Measurements from ENCODE around the gene KIAA1549. TPM values are rescaled to one million over a fixed set of nuclear protein-coding genes. Genes with fewer than 3 reads are reported as not detected.

KIAA1549 gene
- total RNA-seq, 1 experiment from 2014 or later = 19.9 TPM

DNA sequence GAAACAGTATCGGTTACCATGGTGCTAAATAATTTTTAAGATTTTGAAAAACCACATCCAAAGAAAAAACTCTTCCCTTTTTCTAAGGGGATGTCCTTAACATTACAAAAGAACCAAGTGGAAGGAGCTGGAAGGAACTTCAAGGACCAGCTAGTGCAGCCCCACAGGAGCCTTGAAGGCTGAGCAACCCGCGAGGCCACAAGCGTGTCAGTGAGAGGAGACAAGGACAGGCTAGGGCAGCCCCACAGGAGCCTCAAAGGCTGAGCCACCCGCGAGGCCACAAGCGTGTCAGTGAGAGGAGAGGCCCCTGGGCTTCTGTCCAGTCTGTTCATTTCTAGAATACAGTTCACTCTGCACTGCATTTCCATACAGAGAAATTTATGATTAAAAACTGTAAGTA is 103.1 kb downstream of the KIAA1549 start:
- Histone ChIP-seq H3K9me3 (no peaks in the 10 kb centered on the region), H3K4me1 (0 out of 2 replicates have a peak, but pooled peaks cover 1% of the 10 kb centered on the region), H3K4me3 (ENCODE audit: low read depth, low read length) (no peak overlapping the region), H3K36me3 (ENCODE audit: control insufficient read depth, insufficient read depth, low read length) (no peaks in the 10 kb centered on the region), H3K27me3 (replicated peaks; ENCODE audit: control insufficient read depth, insufficient read depth, low read length) (no peaks in the 10 kb centered on the region)
- peaks cover 19% of the 10 kb centered on the region for H3K36me3 Mint-ChIP-seq (ENCODE audit: insufficient read depth, unreplicated experiment)
- H3K9me3 Mint-ChIP-seq (ENCODE audit: unreplicated experiment) = no peaks in the 10 kb centered on the region
- DNase-seq = no peak
- no peak overlapping the region for H3K4me3 Mint-ChIP-seq (ENCODE audit: unreplicated experiment)
- no peak overlapping the region for H3K27ac Mint-ChIP-seq (ENCODE audit: unreplicated experiment)
- TF ChIP-seq, protein P1, sequence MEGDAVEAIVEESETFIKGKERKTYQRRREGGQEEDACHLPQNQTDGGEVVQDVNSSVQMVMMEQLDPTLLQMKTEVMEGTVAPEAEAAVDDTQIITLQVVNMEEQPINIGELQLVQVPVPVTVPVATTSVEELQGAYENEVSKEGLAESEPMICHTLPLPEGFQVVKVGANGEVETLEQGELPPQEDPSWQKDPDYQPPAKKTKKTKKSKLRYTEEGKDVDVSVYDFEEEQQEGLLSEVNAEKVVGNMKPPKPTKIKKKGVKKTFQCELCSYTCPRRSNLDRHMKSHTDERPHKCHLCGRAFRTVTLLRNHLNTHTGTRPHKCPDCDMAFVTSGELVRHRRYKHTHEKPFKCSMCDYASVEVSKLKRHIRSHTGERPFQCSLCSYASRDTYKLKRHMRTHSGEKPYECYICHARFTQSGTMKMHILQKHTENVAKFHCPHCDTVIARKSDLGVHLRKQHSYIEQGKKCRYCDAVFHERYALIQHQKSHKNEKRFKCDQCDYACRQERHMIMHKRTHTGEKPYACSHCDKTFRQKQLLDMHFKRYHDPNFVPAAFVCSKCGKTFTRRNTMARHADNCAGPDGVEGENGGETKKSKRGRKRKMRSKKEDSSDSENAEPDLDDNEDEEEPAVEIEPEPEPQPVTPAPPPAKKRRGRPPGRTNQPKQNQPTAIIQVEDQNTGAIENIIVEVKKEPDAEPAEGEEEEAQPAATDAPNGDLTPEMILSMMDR (IDR thresholded peaks at IDR 0.05; ENCODE audit: insufficient read depth in 1 of 2, low read depth in 1 of 2, low read length in 1 of 2, severe bottlenecking in 1 of 2, unreplicated experiment in 1 of 2) = no peak
- intact Hi-C loops (cut with micrococcal nuclease; ENCODE audit: unreplicated experiment) = no loop called here
- no TSS peak for BruUV-seq (replicated peaks)
- H3K27me3 Mint-ChIP-seq (ENCODE audit: insufficient read depth, unreplicated experiment) = no peaks in the 10 kb centered on the region
- ChIA-PET CTCF (interaction anchor here (1.9 kb wide), 1 partner anchor 8 kb away, joined by 5 read pairs; no protein-coding TSS in a partner anchor), POLR2A (no interaction called here)
- no peaks in the 10 kb centered on the region for H3K4me1 Mint-ChIP-seq (ENCODE audit: low read depth, unreplicated experiment)

DNA sequence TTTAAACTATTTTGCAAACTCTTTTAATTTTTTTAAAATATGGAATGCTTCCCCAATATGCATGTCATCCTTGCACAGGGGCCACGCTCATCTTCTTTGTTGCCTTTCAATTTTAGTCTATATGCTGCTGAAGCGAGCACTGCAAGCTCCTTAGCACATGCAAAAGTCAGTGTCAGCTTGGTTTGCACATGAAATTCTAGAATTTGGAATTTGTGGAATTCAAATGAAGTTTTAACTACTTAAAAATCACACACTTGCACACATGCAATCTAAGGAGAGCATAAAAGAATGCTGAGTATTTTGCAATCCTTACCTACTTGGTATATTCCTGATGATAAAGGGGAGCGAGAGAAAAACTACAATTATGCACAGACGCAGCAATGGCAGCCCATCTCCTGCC is 104.9 kb downstream of the KIAA1549 start:
- Mint-ChIP-seq H3K36me3 (ENCODE audit: insufficient read depth, unreplicated experiment) (peaks cover 13% of the 10 kb centered on the region), H3K27ac (ENCODE audit: unreplicated experiment) (no peak overlapping the region), H3K27me3 (ENCODE audit: insufficient read depth, unreplicated experiment) (no peaks in the 10 kb centered on the region), H3K4me1 (ENCODE audit: low read depth, unreplicated experiment) (no peaks in the 10 kb centered on the region), H3K9me3 (ENCODE audit: unreplicated experiment) (no peaks in the 10 kb centered on the region), H3K4me3 (ENCODE audit: unreplicated experiment) (no peak overlapping the region)
- TF ChIP-seq, protein P1 (IDR thresholded peaks at IDR 0.05; ENCODE audit: insufficient read depth in 1 of 2, low read depth in 1 of 2, low read length in 1 of 2, severe bottlenecking in 1 of 2, unreplicated experiment in 1 of 2) = no peak
- Histone ChIP-seq H3K27me3 (replicated peaks; ENCODE audit: control insufficient read depth, insufficient read depth, low read length) (no peaks in the 10 kb centered on the region), H3K4me3 (ENCODE audit: low read depth, low read length) (no peak overlapping the region), H3K9me3 (no peaks in the 10 kb centered on the region), H3K36me3 (ENCODE audit: control insufficient read depth, insufficient read depth, low read length) (no peaks in the 10 kb centered on the region), H3K4me1 (0 out of 2 replicates have a peak, but pooled peaks cover 5% of the 10 kb centered on the region)
- no TSS peak for BruUV-seq (replicated peaks)
- DNase-seq = no peak
- intact Hi-C loops (cut with micrococcal nuclease; ENCODE audit: unreplicated experiment) = no loop called here
- ChIA-PET CTCF (no interaction called here), POLR2A (interaction anchor here (0.6 kb wide), 1 partner anchor 219 kb away, joined by 3 read pairs; no protein-coding TSS in a partner anchor)

DNA sequence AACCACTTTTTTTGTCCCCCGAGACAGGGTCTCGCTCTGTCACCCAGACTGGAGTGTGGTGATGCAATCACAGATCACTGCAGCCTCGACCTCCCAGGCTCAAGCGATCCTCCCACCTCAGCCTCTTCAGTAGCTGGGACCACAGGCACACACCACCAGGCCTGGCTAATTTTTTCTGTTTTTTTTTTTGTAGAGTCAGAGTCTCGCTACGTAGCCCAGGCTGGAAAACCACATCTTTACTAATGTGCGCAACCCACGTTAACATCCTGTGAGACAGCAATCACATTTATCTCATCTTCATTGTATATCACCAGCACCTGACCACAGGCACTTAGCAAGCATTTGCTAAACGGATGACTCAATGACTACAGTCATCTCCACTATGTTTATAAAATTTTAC is 105.4 kb downstream of the KIAA1549 start:
- ChIA-PET CTCF (no interaction called here), POLR2A (interaction anchor here (0.6 kb wide), 1 partner anchor 218 kb away, joined by 3 read pairs; no protein-coding TSS in a partner anchor)
- H3K4me1 Mint-ChIP-seq (ENCODE audit: low read depth, unreplicated experiment) = no peaks in the 10 kb centered on the region
- no peak overlapping the region for H3K4me3 Mint-ChIP-seq (ENCODE audit: unreplicated experiment)
- no peak overlapping the region for H3K27ac Mint-ChIP-seq (ENCODE audit: unreplicated experiment)
- TF ChIP-seq, protein P1 (IDR thresholded peaks at IDR 0.05; ENCODE audit: insufficient read depth in 1 of 2, low read depth in 1 of 2, low read length in 1 of 2, severe bottlenecking in 1 of 2, unreplicated experiment in 1 of 2) = no peak
- no peak for DNase-seq
- H3K36me3 ChIP-seq (ENCODE audit: control insufficient read depth, insufficient read depth, low read length) = no peaks in the 10 kb centered on the region
- H3K9me3 ChIP-seq = no peaks in the 10 kb centered on the region
- BruUV-seq (replicated peaks) = no TSS peak
- H3K27me3 Mint-ChIP-seq (ENCODE audit: insufficient read depth, unreplicated experiment) = no peaks in the 10 kb centered on the region
- H3K4me1 ChIP-seq = 0 out of 2 replicates have a peak, but pooled peaks cover 5% of the 10 kb centered on the region
- no peak overlapping the region for H3K4me3 ChIP-seq (ENCODE audit: low read depth, low read length)
- peaks cover 18% of the 10 kb centered on the region for H3K36me3 Mint-ChIP-seq (ENCODE audit: insufficient read depth, unreplicated experiment)
- H3K9me3 Mint-ChIP-seq (ENCODE audit: unreplicated experiment) = no peaks in the 10 kb centered on the region
- no peaks in the 10 kb centered on the region for H3K27me3 ChIP-seq (replicated peaks; ENCODE audit: control insufficient read depth, insufficient read depth, low read length)
- intact Hi-C loops (cut with micrococcal nuclease; ENCODE audit: unreplicated experiment) = no loop called here

All from Caco-2 (cell line).